Activated T-helper 1 cell treated with anti-CD3 and anti-CD28 coated beads, Interleukin-12 subunit alpha, Interleukin-12 subunit beta, Interleukin-2, Interleukin-4 antibody, amounts not matched to agents 30 ng/mL and 10 ng/mL and 1 ng/mL, durations not matched to agents 14 hours and 24 hours and 36 hours (primary cell): ENCODE measurements around the gene SIRT3. TPM values are rescaled to one million over a fixed set of nuclear protein-coding genes. Genes with fewer than 3 reads are reported as not detected.

ENCODE experiments used
- total RNA-seq: library from RNA; stranded (reverse); gene quantifications from 2 replicates; pipeline ENCODE4 v1.2.3, GENCODE V29; 2022

The SIRT3 gene
- total RNA-seq, 1 donor from 2014 or later, result 11.6 TPM

Other genes with a start within 250 kb of the SIRT3 start
- gene SCGB1C1, start 43.3 kb downstream of the SIRT3 start, total RNA-seq, result not detected in 2 replicates
- 42.0 and 48.7 TPM in 2 replicates for gene BET1L, start 28.9 kb downstream of the SIRT3 start, total RNA-seq
- gene RIC8A, start 28.6 kb downstream of the SIRT3 start, total RNA-seq, result 132 and 149 TPM in 2 replicates
- 261 and 266 TPM in 2 replicates for gene PSMD13, start 634 bp upstream of the SIRT3 start, total RNA-seq
- gene NLRP6, start 42.1 kb upstream of the SIRT3 start, total RNA-seq, result 4.9 and 5.2 TPM in 2 replicates
- gene PGGHG, start 52.8 kb upstream of the SIRT3 start, total RNA-seq, result 164 and 167 TPM in 2 replicates
- not detected in 2 replicates for gene IFITM5, start 63.2 kb upstream of the SIRT3 start, total RNA-seq
- 494 and 521 TPM in 2 replicates for gene IFITM2, start 71.5 kb upstream of the SIRT3 start, total RNA-seq
- 208 and 214 TPM in 2 replicates for gene IFITM1, start 77.7 kb upstream of the SIRT3 start, total RNA-seq
- 3.6 and 4.6 TPM in 2 replicates for gene IFITM3, start 84.5 kb upstream of the SIRT3 start, total RNA-seq
- 3.8 and 5.1 TPM in 2 replicates for gene B4GALNT4, start 133.2 kb upstream of the SIRT3 start, total RNA-seq
- not detected in 2 replicates for gene PKP3, start 157.9 kb upstream of the SIRT3 start, total RNA-seq
- gene SIGIRR, start 178.7 kb upstream of the SIRT3 start, total RNA-seq, result 38.3 and 43.9 TPM in 2 replicates
- gene ANO9, start 205.7 kb upstream of the SIRT3 start, total RNA-seq, result 33.1 and 33.8 TPM in 2 replicates
- gene PTDSS2, start 213.9 kb upstream of the SIRT3 start, total RNA-seq, result 31.0 and 33.9 TPM in 2 replicates